GM12874 (cell line): ENCODE measurements around the gene KDM7A.

Experiments used
- TF ChIP-seq, protein P1 (sequence below): IDR thresholded peaks from 2 replicates; pipeline ENCODE4 v1.5.1; 2011; ENCODE audit warnings: low read depth, mild to moderate bottlenecking, control low read depth, low read length, moderate library complexity; ENCODE audit not compliant: insufficient read depth

Gene KDM7A

DNA sequence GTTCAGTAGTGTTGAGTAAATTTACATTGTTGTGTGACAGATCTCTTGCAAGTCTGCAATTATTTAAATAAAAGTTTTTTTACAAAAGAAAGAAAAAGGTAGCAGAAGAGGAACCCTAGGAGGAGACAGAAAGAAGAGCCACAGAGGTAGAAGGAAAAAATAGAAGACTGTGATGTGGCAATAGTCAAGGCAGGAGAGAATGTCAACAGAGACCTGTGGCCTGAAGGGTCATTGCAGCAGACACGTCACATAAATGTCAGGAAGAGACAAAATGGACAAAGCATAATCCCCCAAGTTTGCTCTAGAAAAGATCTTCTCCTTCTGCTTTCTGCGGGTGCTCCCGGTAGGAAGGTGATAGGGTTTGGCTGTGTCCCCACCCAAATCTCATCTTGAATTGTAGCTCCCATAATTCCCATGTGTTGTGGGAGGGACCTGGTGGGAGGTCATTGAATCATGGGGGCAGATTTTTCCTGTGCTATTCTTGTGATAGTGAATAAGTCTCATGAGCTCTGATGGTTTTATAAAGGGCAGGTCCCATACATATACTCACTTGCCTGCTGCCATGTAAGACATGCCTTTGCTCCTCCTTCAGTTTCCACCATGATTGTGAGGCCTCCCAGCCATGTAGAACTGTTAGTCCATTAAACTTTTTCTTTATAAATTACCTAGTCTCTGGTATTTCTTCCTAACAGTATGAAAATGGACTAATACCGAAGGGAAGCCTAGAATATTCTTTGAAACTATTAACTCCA is 41.1 kb upstream of the KDM7A start:
- TF ChIP-seq, protein P1, sequence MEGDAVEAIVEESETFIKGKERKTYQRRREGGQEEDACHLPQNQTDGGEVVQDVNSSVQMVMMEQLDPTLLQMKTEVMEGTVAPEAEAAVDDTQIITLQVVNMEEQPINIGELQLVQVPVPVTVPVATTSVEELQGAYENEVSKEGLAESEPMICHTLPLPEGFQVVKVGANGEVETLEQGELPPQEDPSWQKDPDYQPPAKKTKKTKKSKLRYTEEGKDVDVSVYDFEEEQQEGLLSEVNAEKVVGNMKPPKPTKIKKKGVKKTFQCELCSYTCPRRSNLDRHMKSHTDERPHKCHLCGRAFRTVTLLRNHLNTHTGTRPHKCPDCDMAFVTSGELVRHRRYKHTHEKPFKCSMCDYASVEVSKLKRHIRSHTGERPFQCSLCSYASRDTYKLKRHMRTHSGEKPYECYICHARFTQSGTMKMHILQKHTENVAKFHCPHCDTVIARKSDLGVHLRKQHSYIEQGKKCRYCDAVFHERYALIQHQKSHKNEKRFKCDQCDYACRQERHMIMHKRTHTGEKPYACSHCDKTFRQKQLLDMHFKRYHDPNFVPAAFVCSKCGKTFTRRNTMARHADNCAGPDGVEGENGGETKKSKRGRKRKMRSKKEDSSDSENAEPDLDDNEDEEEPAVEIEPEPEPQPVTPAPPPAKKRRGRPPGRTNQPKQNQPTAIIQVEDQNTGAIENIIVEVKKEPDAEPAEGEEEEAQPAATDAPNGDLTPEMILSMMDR: no peak

DNA sequence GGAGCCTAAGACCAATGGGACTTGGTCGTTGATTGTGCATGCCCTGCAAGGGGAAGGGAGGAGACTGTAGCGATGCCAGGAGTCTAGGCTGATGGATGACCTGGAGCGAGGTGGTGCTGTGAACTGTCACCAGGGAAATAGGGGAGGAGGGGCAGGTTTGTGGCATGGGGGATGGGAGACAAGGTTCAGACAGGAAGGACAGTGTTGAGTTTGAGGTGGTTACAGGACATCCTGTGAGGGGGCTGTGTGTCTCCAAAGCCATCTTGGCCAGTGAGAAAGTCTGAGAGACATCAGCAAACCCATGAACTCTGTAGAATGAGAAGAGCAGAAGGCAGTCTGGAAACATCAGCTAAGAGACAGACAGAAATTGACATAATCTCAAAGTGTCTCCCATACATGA is 38.5 kb upstream of the KDM7A start:
- TF ChIP-seq, protein P1: no peak

DNA sequence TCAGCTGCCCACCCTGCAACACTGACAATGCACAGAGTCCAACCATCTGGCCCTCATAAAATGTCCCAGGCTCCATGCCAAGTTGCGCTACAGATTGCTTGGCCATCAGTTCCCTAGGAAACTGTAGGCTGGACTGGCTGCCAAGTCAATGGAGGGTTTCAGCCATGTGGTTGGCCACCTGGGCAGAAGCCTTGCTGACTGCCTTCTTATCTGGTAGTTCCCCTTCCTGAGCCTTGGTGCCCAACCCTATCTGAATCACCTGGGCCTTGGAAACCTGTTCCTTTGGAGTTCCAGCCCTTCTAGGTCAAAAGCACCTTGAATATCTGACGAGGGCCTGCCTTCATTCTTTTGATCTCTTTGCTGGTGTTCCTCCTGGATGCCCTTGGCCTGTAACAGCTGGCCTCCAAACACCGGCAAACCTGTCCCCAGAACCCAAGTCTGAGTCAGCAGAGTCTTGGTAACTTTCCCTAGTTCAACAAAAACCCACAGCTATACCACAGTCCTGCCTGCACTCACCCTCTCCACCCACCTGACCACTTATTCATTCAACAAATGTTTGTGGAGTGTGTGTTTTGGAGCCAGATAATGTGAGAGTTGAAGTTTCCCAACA is 37.4 kb upstream of the KDM7A start:
- TF ChIP-seq, protein P1: no peak

DNA sequence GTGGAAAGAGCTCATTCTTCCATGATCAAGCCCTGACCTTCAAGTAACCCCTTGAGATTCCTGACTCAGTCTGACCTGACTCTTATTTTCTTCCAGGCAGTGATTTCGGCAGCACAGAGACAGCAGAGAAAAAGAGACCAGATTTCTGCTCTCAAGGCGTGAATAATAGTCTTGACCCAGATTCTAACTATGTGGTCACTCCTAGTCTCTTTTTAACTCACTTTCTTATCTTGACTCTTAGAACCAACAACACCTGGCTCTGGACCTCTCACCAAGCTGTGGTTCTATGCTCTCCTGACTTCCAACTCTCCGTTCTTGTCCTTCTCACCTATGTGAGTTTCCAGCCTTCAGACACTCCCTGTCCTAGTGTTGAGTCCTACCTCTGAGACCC is 36.9 kb upstream of the KDM7A start:
- TF ChIP-seq, protein P1: no peak

DNA sequence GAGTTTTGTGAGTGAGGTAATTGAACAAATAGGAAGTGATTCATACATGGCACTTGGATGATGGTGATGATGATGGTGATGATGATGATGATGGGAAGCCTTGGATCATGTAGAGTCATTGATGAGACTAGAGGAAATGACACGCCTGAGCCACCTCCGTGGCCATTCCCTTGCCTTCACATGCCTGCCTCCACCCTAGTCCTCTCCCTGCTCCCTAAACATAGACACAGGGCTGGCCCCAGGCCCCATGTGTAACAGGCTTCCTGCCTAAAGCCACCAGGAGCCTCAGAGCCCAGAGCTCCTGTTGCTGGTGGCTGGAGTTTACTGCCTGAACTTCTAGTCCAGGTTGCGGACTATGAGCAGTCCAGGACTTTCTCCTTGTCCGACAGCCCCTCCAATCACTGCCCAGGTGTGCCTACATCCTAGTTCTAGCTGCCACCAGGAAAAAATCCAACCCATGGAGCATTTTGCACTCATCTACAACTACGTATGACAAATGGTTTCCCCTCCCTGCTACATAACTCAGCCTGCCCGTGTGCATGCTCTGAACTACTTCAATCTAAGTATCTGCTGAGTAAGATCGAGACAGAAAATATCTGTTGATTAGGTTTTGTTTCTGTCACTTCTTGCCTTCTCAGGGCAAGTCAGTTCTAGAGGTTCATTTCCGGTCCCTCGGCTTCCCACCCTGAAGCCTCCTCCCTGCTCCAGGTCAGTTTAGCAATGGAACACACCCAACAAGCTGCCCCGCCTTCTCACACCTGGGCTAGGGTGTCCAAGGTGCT is 35.5 kb upstream of the KDM7A start:
- TF ChIP-seq, protein P1: no peak

DNA sequence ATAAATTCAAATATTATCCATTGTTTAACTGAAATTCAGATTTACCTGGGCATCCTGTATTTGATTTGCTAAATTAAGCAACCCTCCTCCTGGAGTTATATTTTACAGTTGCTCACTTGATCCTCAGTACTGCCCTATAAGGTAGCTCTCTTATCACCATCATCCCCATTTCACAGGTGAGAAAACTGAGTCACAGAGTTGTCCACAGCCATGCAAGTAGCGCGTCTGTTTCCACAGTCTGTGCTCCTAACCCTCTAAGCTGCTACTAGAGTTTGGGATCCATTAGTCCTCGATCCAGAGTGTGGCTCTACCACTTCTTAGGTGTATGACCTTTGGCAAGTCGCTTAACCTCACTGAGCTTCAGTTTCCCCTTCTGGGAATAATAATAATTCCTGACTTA is 34.9 kb upstream of the KDM7A start:
- TF ChIP-seq, protein P1: no peak

DNA sequence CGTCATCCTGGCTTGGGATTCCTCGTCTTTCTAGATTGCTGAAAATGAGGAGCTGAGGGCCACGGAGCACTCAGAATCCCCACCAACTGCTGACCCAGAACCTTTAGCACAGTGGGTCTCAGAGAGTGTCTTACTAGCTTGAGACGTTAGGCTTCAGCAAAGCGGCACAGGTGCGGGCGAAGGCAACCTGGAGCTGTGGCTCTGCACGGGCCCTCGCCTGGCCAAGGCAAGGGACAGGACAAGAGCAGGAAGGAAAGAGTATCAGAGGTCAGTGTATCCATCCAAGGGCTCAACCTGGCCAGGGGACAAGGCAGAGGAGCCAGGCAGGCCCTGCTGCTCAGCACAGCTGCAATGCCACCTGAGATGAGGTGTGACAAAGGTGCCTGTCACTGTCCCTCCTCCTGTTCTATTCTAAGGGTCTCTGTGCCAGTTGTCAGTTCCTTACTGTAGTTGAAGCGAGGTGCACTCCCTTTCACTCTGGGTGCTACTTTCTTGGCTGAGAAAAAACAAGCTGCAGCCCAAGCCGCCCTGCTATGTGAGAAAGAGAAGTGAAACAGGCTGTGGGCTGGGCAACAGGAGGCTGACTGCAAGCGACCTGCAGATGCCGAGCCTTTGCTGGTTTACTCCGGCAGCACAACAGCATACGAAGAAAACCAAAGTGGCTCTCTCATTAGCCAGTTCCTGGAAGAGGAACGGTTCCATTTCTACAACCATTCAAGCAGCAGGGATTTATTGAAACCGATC is 33.3 kb upstream of the KDM7A start:
- TF ChIP-seq, protein P1: no peak
